ENCODE measurements around the gene SCN3B. TPM values are rescaled to one million over a fixed set of nuclear protein-coding genes. Genes with fewer than 3 reads are reported as not detected.

SCN3B gene, protein sequence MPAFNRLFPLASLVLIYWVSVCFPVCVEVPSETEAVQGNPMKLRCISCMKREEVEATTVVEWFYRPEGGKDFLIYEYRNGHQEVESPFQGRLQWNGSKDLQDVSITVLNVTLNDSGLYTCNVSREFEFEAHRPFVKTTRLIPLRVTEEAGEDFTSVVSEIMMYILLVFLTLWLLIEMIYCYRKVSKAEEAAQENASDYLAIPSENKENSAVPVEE
- polyA plus RNA-seq (2013) = 0.23 and 0.25 TPM in 2 replicates

DNA sequence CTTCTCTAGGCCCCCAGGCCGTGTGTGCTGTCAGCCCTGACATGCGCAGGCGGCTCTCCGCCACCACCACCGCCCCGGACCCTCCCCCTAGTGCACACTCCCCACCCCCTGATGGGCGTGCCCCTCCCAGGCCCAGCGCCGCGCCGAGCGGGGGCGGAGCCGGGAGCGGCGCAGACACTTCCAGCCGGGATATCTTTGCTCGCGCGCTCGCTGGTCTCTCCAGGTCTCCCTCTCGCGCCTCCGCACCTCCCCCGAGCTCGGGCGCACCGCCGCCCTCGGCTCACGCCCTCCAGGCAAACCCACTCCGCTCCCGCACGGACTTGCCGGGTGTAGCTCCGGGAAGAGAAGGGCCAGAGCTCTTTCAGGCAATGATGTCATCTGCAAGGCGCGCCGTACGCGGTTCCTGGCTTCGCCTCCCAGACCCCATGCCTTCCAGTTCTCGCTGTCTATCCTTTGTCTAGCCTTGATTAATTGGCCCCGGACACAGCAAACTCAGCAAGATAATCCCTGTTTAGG, at the start of gene SCN3B:
SCN3B (minus strand) TSS at position 59 of the 516 bp plus-strand sequence. CDS start 823 bp downstream, outside the sequence.
- H2AK5ac ChIP-seq (ENCODE audit: low read length) = no peak within 1 kb of the TSS
- H3K4me3 ChIP-seq (ENCODE audit: low read depth, low read length) = peak within 1 kb of the TSS; percentile 75
- H3K4ac ChIP-seq (ENCODE audit: low read depth, low read length) = no peak within 1 kb of the TSS
- H3K9me3 ChIP-seq (ENCODE audit: insufficient read depth, low read depth, low read length) = no peaks in the 10 kb centered on the region
- no peak within 1 kb of the TSS for H2BK5ac ChIP-seq (ENCODE audit: low read depth, low read length, poor library complexity)
- no peak within 1 kb of the TSS for H3K18ac ChIP-seq (ENCODE audit: low read length)
- no peak within 1 kb of the TSS for H2BK120ac ChIP-seq (ENCODE audit: insufficient read depth, low read length, poor library complexity)
- H3K36me3 ChIP-seq (ENCODE audit: control insufficient read depth in 1 of 2, insufficient read depth in 2 of 2, low read length in 2 of 2) = no peaks in the 10 kb centered on the region
- H3K14ac ChIP-seq (ENCODE audit: low read length) = no peak within 1 kb of the TSS
- H3K79me1 ChIP-seq (ENCODE audit: low read length) = peaks cover 2% of the 10 kb centered on the region
- no peak within 1 kb of the TSS for H3K23ac ChIP-seq (ENCODE audit: low read length)
- no CpG with 5 or more reads among the region's 44 CpGs for WGBS (ENCODE audit: extremely low coverage, insufficient coverage, insufficient read length)
- peak within 1 kb of the TSS; percentile 94 for H2AFZ ChIP-seq (ENCODE audit: insufficient read depth, low read length, poor library complexity)
- DNase-seq = peak; percentile 48 to 72
- H3K4me1 ChIP-seq (ENCODE audit: control insufficient read depth in 1 of 2, insufficient read depth in 2 of 2, low read length in 2 of 2) = peaks cover 4 to 10% of the 10 kb centered on the region in 2 experiments
- H3K27me3 ChIP-seq (ENCODE audit: insufficient read depth, low read length) = peaks cover 4% of the 10 kb centered on the region
- H4K91ac ChIP-seq (ENCODE audit: low read depth, low read length) = no peak within 1 kb of the TSS
- H3K4me2 ChIP-seq (ENCODE audit: low read length) = peak within 1 kb of the TSS; percentile 93
- H3K27ac ChIP-seq (ENCODE audit: low read depth, low read length) = no peak within 1 kb of the TSS
- no peak within 1 kb of the TSS for H2BK12ac ChIP-seq (ENCODE audit: low read length)
- H4K8ac ChIP-seq (ENCODE audit: low read depth, low read length) = peak within 1 kb of the TSS; percentile 48
- no peaks in the 10 kb centered on the region for H3K79me2 ChIP-seq (ENCODE audit: control insufficient read depth, insufficient read depth, low read length, poor library complexity)
- H4K12ac ChIP-seq (ENCODE audit: low read depth, low read length) = no peak within 1 kb of the TSS
- H3K9ac ChIP-seq (ENCODE audit: low read length) = peak within 1 kb of the TSS; percentile 49

DNA sequence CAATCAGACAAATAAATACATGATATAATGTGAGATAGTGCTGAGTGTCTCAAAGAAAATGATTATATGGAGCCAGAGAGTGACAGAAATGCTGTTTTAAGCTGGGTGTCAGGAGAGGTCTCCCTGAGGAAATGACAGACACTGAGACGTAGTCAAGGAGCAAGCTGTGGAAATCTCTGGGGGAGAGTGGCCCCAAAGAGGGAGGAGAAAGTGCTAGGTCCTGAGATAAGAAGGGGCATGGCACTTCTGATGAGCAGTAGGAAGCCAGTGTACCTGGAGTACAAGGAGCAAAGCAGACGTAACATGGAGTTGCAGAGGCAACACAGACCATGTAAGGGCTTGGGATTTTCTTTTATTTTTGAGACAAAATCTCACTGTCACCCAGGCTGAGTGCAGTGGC, 48.3 kb upstream of the SCN3B start:
- Histone ChIP-seq H2AK5ac (ENCODE audit: low read length) (no peak overlapping the region), H4K91ac (ENCODE audit: low read depth, low read length) (no peak overlapping the region), H2AFZ (ENCODE audit: insufficient read depth, low read length, poor library complexity) (no peak overlapping the region), H4K12ac (ENCODE audit: low read depth, low read length) (no peak overlapping the region), H2BK5ac (ENCODE audit: low read depth, low read length, poor library complexity) (no peak overlapping the region), H3K4ac (ENCODE audit: low read depth, low read length) (no peak overlapping the region), H3K9me3 (ENCODE audit: insufficient read depth, low read depth, low read length) (no peaks in the 10 kb centered on the region), H3K79me2 (ENCODE audit: control insufficient read depth, insufficient read depth, low read length, poor library complexity) (no peaks in the 10 kb centered on the region), H4K8ac (ENCODE audit: low read depth, low read length) (no peak overlapping the region), H3K14ac (ENCODE audit: low read length) (no peak overlapping the region), H3K18ac (ENCODE audit: low read length) (no peak overlapping the region), H2BK12ac (ENCODE audit: low read length) (no peak overlapping the region), H3K27me3 (ENCODE audit: insufficient read depth, low read length) (no peaks in the 10 kb centered on the region), H3K23ac (ENCODE audit: low read length) (no peak overlapping the region), H3K27ac (ENCODE audit: low read depth, low read length) (no peak overlapping the region), H3K4me2 (ENCODE audit: low read length) (no peak overlapping the region), H3K9ac (ENCODE audit: low read length) (no peak overlapping the region), H3K4me3 (ENCODE audit: low read depth, low read length) (no peak overlapping the region), H2BK120ac (ENCODE audit: insufficient read depth, low read length, poor library complexity) (no peak overlapping the region), H3K79me1 (ENCODE audit: low read length) (no peaks in the 10 kb centered on the region), H3K36me3 (ENCODE audit: control insufficient read depth in 1 of 2, insufficient read depth in 2 of 2, low read length in 2 of 2) (no peaks in the 10 kb centered on the region), H3K4me1 (ENCODE audit: control insufficient read depth in 1 of 2, insufficient read depth in 2 of 2, low read length in 2 of 2) (no peaks in the 10 kb centered on the region)
- DNase-seq = no peak
- WGBS (ENCODE audit: extremely low coverage, insufficient coverage, insufficient read length) = no CpG with 5 or more reads among the region's 2 CpGs

DNA sequence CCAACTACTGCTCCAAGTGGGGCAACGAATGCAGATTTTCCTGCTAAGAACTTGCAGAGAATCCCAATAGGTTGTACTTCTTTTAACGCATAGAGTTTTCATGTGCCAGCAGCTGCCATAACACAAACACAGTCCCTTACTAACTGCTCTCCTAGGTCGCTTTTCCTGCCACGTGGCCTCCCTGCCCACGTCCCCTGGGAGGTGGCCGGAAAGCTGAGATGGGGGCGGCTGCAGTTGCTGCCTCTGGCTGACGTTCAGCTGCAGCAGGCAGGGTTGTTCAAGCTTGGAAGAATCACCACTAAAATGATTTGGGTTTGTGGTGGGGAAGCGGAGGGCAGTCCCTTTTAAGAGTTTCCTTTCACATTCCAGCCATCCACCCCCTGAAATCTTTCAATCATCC, 47.7 kb upstream of the SCN3B start:
- Histone ChIP-seq H3K79me1 (ENCODE audit: low read length) (no peaks in the 10 kb centered on the region), H3K4me2 (ENCODE audit: low read length) (no peak overlapping the region), H3K36me3 (ENCODE audit: control insufficient read depth in 1 of 2, insufficient read depth in 2 of 2, low read length in 2 of 2) (no peaks in the 10 kb centered on the region), H3K9ac (ENCODE audit: low read length) (no peak overlapping the region), H3K14ac (ENCODE audit: low read length) (no peak overlapping the region), H3K4me3 (ENCODE audit: low read depth, low read length) (no peak overlapping the region), H3K23ac (ENCODE audit: low read length) (no peak overlapping the region), H2BK5ac (ENCODE audit: low read depth, low read length, poor library complexity) (no peak overlapping the region), H4K91ac (ENCODE audit: low read depth, low read length) (no peak overlapping the region), H4K12ac (ENCODE audit: low read depth, low read length) (no peak overlapping the region), H3K79me2 (ENCODE audit: control insufficient read depth, insufficient read depth, low read length, poor library complexity) (no peaks in the 10 kb centered on the region), H3K4ac (ENCODE audit: low read depth, low read length) (no peak overlapping the region), H3K27ac (ENCODE audit: low read depth, low read length) (no peak overlapping the region), H3K27me3 (ENCODE audit: insufficient read depth, low read length) (no peaks in the 10 kb centered on the region), H2AK5ac (ENCODE audit: low read length) (no peak overlapping the region), H2AFZ (ENCODE audit: insufficient read depth, low read length, poor library complexity) (no peak overlapping the region), H2BK120ac (ENCODE audit: insufficient read depth, low read length, poor library complexity) (no peak overlapping the region), H4K8ac (ENCODE audit: low read depth, low read length) (no peak overlapping the region), H3K9me3 (ENCODE audit: insufficient read depth, low read depth, low read length) (no peaks in the 10 kb centered on the region), H2BK12ac (ENCODE audit: low read length) (no peak overlapping the region), H3K4me1 (ENCODE audit: control insufficient read depth in 1 of 2, insufficient read depth in 2 of 2, low read length in 2 of 2) (no peaks in the 10 kb centered on the region), H3K18ac (ENCODE audit: low read length) (no peak overlapping the region)
- WGBS (ENCODE audit: extremely low coverage, insufficient coverage, insufficient read length) = no CpG with 5 or more reads among the region's 9 CpGs
- DNase-seq = no peak

DNA sequence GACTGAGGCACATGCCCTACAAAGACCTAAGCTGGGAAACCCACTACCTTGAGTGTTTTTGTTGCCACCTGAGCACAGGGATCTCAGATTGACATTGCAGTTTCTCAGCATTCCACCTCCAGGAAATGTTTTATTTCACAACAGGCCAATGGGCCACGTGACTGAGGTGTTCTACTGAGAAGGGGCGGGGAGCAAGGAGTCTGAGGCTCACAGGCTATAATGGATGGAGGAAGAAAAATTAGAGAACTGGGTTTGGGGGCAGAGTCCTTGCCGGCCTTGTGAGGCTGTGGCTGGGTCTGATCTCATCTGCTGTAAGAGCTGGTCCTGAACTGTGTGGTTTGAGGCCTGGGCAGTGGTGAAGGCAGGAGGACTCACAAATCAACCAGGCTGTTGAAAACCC, 46.3 kb upstream of the SCN3B start:
- H4K8ac ChIP-seq (ENCODE audit: low read depth, low read length) = no peak overlapping the region
- no peak overlapping the region for H2AFZ ChIP-seq (ENCODE audit: insufficient read depth, low read length, poor library complexity)
- no peak overlapping the region for H3K23ac ChIP-seq (ENCODE audit: low read length)
- DNase-seq = peak in 1 of 2 donors; percentile 23
- H3K27me3 ChIP-seq (ENCODE audit: insufficient read depth, low read length) = no peaks in the 10 kb centered on the region
- H3K4me2 ChIP-seq (ENCODE audit: low read length) = no peak overlapping the region
- H2BK5ac ChIP-seq (ENCODE audit: low read depth, low read length, poor library complexity) = no peak overlapping the region
- no peak overlapping the region for H3K4me3 ChIP-seq (ENCODE audit: low read depth, low read length)
- no CpG with 5 or more reads among the region's 3 CpGs for WGBS (ENCODE audit: extremely low coverage, insufficient coverage, insufficient read length)
- no peaks in the 10 kb centered on the region for H3K4me1 ChIP-seq (ENCODE audit: control insufficient read depth in 1 of 2, insufficient read depth in 2 of 2, low read length in 2 of 2)
- H2BK12ac ChIP-seq (ENCODE audit: low read length) = no peak overlapping the region
- H3K9me3 ChIP-seq (ENCODE audit: insufficient read depth, low read depth, low read length) = no peaks in the 10 kb centered on the region
- H3K9ac ChIP-seq (ENCODE audit: low read length) = no peak overlapping the region
- H3K79me1 ChIP-seq (ENCODE audit: low read length) = no peaks in the 10 kb centered on the region
- no peak overlapping the region for H4K12ac ChIP-seq (ENCODE audit: low read depth, low read length)
- no peak overlapping the region for H2BK120ac ChIP-seq (ENCODE audit: insufficient read depth, low read length, poor library complexity)
- H2AK5ac ChIP-seq (ENCODE audit: low read length) = no peak overlapping the region
- H3K18ac ChIP-seq (ENCODE audit: low read length) = no peak overlapping the region
- H3K14ac ChIP-seq (ENCODE audit: low read length) = no peak overlapping the region
- H3K79me2 ChIP-seq (ENCODE audit: control insufficient read depth, insufficient read depth, low read length, poor library complexity) = no peaks in the 10 kb centered on the region
- H4K91ac ChIP-seq (ENCODE audit: low read depth, low read length) = no peak overlapping the region
- no peaks in the 10 kb centered on the region for H3K36me3 ChIP-seq (ENCODE audit: control insufficient read depth in 1 of 2, insufficient read depth in 2 of 2, low read length in 2 of 2)
- H3K4ac ChIP-seq (ENCODE audit: low read depth, low read length) = no peak overlapping the region
- no peak overlapping the region for H3K27ac ChIP-seq (ENCODE audit: low read depth, low read length)

Measured in trophoblast cell (in vitro differentiated cells and primary cell).